Measurements from ENCODE around the gene GAS7.

GAS7 gene

GRCh38 chr17:10116753-10117420, 81.5 kb downstream of the GAS7 start:
- no peak for TF ChIP-seq CTCF (IDR thresholded peaks at IDR 0.05; ENCODE audit: insufficient read depth, low read depth, low read length, missing control alignments)
- DNase-seq (ENCODE audit: low read depth), result no peak
- H3K4me3 ChIP-seq (ENCODE audit: low read length), result no peak overlapping the region

DNA sequence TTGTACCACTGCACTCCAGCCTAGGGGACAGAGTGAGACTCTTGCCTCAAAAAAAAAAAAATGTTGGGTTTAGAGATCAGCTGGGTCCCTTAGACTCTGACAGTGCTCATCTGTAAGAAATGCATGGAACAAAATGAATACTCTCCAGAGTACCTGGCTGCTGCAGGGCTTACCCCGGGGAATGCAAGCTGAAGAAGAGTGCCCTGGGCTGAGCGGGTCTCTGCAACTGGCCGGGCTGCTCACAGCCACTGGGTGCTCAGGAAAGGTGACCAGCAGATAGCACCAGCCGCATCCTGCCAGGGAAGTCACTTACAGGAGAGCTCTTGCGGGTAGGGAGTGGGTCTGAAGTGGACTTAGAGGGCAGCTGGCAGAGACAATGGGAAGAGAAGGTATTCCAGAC, 82.1 kb downstream of the GAS7 start:
- H3K4me3 ChIP-seq (ENCODE audit: low read length), result no peak overlapping the region
- TF ChIP-seq CTCF (IDR thresholded peaks at IDR 0.05; ENCODE audit: insufficient read depth, low read depth, low read length, missing control alignments), result no peak
- DNase-seq (ENCODE audit: low read depth), result no peak

DNA sequence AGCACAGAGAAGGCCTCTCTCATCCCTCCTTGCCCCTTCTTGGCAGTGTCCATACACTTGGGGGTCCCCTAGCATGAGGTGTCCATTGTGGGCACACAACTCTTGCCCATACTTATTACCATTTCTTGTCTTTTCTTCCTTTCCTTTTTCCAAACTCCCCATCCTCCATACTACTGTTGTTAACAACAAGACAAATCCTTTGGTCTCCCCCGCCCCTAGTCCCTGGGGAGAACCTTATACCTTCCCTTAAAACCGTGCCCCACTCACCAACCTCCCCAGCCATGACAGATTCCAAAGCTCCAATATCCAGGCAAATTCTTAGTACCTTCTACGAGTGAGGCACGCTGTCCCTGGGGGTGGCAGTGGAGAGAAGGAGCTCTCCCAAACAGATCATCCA, 82.9 kb downstream of the GAS7 start:
- no peak overlapping the region for H3K4me3 ChIP-seq (ENCODE audit: low read length)
- no peak for DNase-seq (ENCODE audit: low read depth)
- TF ChIP-seq CTCF (IDR thresholded peaks at IDR 0.05; ENCODE audit: insufficient read depth, low read depth, low read length, missing control alignments), result no peak

- TF ChIP-seq CTCF (IDR thresholded peaks at IDR 0.05; ENCODE audit: insufficient read depth, low read depth, low read length, missing control alignments), result no peak
- H3K4me3 ChIP-seq (ENCODE audit: low read length), result no peak overlapping the region
- DNase-seq (ENCODE audit: low read depth), result peak; percentile 14
These were observed 83.4 kb downstream of the GAS7 start for GRCh38 chr17:10114931-10115535.

DNA sequence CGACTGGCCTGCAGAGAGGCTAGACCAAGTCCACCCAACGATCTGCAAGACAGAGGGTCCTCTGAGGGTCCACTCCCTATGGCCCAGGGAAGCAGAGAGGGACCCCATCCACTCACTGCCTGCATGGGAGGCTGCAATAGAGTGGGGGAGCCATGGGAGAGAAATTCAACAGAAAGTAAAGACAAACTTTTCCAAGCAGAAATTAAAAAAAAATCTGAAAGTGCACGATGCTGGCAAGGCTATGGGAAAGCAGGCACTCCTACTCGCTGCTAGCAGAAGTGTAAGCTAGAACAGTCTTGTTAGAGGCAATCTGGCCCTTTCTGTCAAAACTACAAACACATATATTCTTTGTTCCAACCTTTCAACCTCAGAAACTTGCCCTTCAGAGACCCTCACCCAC, 85.4 kb downstream of the GAS7 start:
- no peak overlapping the region for H3K4me3 ChIP-seq (ENCODE audit: low read length)
- DNase-seq (ENCODE audit: low read depth), result no peak
- no peak for TF ChIP-seq CTCF (IDR thresholded peaks at IDR 0.05; ENCODE audit: insufficient read depth, low read depth, low read length, missing control alignments)

DNA sequence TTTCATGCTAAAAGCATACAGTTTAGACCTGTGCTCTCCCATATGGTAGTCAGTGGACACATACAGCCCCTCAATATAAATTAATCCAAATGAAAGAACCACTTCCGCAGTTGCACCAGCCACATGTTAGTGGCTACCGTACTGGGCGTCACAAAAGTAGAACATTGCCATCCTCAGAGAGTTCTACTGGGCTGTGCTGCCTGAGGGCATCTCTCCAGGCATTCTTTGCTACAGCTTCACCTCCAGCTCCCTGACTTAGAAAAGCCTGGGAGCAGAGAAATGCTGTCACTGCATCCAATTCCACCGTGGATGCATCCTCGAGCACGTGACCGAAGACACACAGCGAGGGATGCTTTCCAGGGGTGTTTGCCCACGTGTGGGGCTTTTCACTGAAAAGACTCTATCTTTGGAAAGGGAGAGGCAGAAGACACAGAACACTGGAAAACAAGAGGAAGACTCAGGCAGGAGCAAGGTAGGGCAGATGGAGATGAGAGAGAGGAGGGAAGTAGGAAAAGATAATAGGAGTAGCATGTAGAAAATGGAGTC, 86.4 kb downstream of the GAS7 start:
- DNase-seq (ENCODE audit: low read depth), result no peak
- TF ChIP-seq CTCF (IDR thresholded peaks at IDR 0.05; ENCODE audit: insufficient read depth, low read depth, low read length, missing control alignments), result no peak
- no peak overlapping the region for H3K4me3 ChIP-seq (ENCODE audit: low read length)
